Measurements from ENCODE around the gene RAB11FIP4. TPM values are rescaled to one million over a fixed set of nuclear protein-coding genes. Genes with fewer than 3 reads are reported as not detected.
A peak's percentile ranks its signal among the peaks of the same experiment; 100 is the strongest.

Gene RAB11FIP4
- total and polyA plus RNA-seq, 2 of the 13 experiments (the other 11 are each of a cell fraction or from before 2014, with no cell fraction given), result 28.0 to 89.3 TPM

DNA sequence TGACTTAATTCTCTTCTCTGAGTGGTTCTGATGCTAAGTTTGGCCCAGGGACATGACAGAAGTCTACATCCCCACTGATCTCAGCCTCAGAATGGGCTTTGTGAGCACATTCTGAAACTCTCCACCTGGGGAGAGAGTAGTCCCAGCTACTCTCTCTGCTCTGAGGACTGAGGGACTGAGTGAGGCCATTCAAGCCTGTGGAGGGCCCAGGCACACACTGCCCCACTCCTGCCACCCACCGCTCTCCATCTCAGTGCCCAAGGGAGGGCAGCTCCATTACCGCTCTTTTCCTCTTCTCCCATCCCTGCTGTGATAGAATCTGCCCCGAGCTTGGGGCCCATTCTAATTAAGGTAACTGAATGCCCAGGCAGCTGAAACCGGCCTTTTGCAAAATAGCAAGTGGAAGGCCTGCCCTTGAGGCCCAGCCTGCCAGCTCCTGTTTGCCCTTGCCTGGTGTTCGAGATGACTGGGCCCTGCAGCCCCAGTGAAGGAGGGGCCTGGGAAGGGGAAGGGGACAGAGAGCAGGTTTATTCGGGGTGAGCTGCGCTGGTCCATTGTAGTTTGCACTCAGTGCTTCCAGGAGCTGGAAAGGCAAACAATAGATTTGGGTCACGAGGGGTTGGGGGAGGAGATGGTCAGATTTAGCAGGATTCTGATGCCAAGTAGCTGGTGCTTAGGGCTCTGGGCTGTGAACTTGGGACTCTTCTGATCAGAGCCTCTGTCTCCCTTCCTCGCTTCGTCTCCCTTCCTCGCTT, 76.2 kb downstream of the RAB11FIP4 start (continued):
- TF ChIP-seq POLR2G (IDR thresholded peaks at IDR 0.05; ENCODE audit: low read depth, low read length) (peak; percentile 46), SRSF4 (IDR thresholded peaks at IDR 0.05; ENCODE audit: low read depth, low read length, poor library complexity, severe bottlenecking) (no peak), ZNF652 (CRISPR knock-in tag; IDR thresholded peaks at IDR 0.05; ENCODE audit: borderline replicate concordance, low read depth) (no peak), ZNF547 (CRISPR knock-in tag; IDR thresholded peaks at IDR 0.05) (peak; percentile 88), MEIS1 (CRISPR knock-in tag; IDR thresholded peaks at IDR 0.05; ENCODE audit: borderline replicate concordance) (no peak), JDP2 (CRISPR knock-in tag; IDR thresholded peaks at IDR 0.05; ENCODE audit: borderline replicate concordance) (no peak), CHD4 (IDR thresholded peaks at IDR 0.05; ENCODE audit: borderline replicate concordance, low read length) (no peak), ZNF839 (CRISPR knock-in tag; IDR thresholded peaks at IDR 0.05; ENCODE audit: borderline replicate concordance) (no peak), HDAC2 (CRISPR knock-in tag; IDR thresholded peaks at IDR 0.05) (peak; percentile 77), ZNF44 (CRISPR knock-in tag; IDR thresholded peaks at IDR 0.05) (peak; percentile 61), ZNF557 (CRISPR knock-in tag; IDR thresholded peaks at IDR 0.05) (no peak), ZNF251 (CRISPR knock-in tag; IDR thresholded peaks at IDR 0.05) (no peak), XBP1 (CRISPR knock-in tag; IDR thresholded peaks at IDR 0.05) (no peak)
- TF ChIP-seq, protein P1, sequence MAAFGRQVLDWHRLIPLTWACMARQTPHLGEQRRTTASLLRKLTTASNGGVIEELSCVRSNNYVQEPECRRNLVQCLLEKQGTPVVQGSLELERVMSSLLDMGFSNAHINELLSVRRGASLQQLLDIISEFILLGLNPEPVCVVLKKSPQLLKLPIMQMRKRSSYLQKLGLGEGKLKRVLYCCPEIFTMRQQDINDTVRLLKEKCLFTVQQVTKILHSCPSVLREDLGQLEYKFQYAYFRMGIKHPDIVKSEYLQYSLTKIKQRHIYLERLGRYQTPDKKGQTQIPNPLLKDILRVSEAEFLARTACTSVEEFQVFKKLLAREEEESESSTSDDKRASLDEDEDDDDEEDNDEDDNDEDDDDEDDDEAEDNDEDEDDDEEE (CRISPR knock-in tag; IDR thresholded peaks at IDR 0.05), result no peak
- TF ChIP-seq, protein P2, sequence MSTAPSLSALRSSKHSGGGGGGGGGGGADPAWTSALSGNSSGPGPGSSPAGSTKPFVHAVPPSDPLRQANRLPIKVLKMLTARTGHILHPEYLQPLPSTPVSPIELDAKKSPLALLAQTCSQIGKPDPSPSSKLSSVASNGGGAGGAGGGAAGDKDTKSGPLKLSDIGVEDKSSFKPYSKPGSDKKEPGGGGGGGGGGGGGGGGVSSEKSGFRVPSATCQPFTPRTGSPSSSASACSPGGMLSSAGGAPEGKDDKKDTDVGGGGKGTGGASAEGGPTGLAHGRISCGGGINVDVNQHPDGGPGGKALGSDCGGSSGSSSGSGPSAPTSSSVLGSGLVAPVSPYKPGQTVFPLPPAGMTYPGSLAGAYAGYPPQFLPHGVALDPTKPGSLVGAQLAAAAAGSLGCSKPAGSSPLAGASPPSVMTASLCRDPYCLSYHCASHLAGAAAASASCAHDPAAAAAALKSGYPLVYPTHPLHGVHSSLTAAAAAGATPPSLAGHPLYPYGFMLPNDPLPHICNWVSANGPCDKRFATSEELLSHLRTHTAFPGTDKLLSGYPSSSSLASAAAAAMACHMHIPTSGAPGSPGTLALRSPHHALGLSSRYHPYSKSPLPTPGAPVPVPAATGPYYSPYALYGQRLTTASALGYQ (CRISPR knock-in tag; IDR thresholded peaks at IDR 0.05), result 0 out of 2 replicates have a peak, but pooled peaks have one; percentile 15
- TF ChIP-seq, protein P3, sequence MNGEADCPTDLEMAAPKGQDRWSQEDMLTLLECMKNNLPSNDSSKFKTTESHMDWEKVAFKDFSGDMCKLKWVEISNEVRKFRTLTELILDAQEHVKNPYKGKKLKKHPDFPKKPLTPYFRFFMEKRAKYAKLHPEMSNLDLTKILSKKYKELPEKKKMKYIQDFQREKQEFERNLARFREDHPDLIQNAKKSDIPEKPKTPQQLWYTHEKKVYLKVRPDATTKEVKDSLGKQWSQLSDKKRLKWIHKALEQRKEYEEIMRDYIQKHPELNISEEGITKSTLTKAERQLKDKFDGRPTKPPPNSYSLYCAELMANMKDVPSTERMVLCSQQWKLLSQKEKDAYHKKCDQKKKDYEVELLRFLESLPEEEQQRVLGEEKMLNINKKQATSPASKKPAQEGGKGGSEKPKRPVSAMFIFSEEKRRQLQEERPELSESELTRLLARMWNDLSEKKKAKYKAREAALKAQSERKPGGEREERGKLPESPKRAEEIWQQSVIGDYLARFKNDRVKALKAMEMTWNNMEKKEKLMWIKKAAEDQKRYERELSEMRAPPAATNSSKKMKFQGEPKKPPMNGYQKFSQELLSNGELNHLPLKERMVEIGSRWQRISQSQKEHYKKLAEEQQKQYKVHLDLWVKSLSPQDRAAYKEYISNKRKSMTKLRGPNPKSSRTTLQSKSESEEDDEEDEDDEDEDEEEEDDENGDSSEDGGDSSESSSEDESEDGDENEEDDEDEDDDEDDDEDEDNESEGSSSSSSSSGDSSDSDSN (CRISPR knock-in tag; IDR thresholded peaks at IDR 0.05), result peak; percentile 82
- TF ChIP-seq, protein P4, sequence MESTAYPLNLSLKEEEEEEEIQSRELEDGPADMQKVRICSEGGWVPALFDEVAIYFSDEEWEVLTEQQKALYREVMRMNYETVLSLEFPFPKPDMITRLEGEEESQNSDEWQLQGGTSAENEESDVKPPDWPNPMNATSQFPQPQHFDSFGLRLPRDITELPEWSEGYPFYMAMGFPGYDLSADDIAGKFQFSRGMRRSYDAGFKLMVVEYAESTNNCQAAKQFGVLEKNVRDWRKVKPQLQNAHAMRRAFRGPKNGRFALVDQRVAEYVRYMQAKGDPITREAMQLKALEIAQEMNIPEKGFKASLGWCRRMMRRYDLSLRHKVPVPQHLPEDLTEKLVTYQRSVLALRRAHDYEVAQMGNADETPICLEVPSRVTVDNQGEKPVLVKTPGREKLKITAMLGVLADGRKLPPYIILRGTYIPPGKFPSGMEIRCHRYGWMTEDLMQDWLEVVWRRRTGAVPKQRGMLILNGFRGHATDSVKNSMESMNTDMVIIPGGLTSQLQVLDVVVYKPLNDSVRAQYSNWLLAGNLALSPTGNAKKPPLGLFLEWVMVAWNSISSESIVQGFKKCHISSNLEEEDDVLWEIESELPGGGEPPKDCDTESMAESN (CRISPR knock-in tag; conservative IDR thresholded peaks at IDR 0.05), result no peak
- TF ChIP-seq, protein P5, sequence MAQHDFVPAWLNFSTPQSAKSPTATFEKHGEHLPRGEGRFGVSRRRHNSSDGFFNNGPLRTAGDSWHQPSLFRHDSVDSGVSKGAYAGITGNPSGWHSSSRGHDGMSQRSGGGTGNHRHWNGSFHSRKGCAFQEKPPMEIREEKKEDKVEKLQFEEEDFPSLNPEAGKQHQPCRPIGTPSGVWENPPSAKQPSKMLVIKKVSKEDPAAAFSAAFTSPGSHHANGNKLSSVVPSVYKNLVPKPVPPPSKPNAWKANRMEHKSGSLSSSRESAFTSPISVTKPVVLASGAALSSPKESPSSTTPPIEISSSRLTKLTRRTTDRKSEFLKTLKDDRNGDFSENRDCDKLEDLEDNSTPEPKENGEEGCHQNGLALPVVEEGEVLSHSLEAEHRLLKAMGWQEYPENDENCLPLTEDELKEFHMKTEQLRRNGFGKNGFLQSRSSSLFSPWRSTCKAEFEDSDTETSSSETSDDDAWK (CRISPR knock-in tag; IDR thresholded peaks at IDR 0.05), result no peak

Data from HepG2 (cell line).